ENCODE measurements around the gene ARHGAP6.
A peak's percentile ranks its signal among the peaks of the same experiment; 100 is the strongest.

ARHGAP6 gene, protein sequence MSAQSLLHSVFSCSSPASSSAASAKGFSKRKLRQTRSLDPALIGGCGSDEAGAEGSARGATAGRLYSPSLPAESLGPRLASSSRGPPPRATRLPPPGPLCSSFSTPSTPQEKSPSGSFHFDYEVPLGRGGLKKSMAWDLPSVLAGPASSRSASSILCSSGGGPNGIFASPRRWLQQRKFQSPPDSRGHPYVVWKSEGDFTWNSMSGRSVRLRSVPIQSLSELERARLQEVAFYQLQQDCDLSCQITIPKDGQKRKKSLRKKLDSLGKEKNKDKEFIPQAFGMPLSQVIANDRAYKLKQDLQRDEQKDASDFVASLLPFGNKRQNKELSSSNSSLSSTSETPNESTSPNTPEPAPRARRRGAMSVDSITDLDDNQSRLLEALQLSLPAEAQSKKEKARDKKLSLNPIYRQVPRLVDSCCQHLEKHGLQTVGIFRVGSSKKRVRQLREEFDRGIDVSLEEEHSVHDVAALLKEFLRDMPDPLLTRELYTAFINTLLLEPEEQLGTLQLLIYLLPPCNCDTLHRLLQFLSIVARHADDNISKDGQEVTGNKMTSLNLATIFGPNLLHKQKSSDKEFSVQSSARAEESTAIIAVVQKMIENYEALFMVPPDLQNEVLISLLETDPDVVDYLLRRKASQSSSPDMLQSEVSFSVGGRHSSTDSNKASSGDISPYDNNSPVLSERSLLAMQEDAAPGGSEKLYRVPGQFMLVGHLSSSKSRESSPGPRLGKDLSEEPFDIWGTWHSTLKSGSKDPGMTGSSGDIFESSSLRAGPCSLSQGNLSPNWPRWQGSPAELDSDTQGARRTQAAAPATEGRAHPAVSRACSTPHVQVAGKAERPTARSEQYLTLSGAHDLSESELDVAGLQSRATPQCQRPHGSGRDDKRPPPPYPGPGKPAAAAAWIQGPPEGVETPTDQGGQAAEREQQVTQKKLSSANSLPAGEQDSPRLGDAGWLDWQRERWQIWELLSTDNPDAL (N-terminal part only)

DNA sequence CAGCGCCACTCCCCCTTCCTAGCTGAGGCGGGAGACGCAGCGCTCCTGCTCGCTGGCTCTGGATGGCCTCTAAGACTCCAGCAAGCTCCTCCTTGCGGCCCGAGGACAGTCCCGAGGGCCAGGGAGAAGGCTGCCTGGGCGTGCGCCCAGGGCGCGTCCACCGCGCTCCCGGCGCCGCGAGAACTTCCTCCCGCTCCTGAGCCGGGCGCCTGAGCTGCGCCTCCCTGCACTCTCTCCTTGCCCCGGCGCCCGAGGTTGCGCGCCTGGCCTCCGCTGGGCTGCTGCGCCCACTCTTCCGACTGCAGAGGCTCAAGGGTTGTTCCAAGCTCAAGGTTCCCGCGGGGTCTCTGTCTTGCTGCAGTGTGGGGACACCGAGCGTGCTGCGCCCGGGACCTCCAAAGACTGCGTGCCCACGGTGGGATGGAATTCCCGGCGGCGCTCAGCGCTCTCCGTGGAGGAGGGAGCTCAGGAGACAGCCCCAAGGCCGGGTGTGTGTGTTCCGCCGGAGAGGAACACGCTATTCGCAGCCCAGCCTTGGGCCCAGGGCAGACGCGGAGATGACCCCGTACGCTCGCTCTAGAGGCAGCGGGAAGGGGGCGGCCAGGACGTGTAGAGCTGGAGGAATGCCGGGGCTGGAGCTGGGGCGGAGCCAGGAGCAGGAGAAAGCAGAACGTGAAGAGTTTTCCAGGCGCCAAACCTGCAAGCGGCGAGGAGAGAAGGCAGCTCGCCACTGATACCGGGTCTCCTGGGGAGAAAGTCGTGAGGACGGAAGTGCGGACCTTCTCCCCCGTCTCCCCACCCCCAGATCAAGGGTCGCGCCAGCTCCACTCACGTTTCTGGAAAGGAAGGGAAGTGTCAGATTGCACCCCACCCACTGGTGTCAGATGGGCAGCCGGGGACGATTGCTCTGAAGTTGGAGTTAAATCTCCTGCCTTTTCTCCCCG is at the start of gene ARHGAP6:
ARHGAP6 (minus strand) TSS at position 753 of the 944 bp plus-strand sequence. CDS start 1,092 bp downstream, outside the sequence.
- no peak for TF ChIP-seq GLIS3 (CRISPR knock-in tag; IDR thresholded peaks at IDR 0.05)
- TF ChIP-seq SNAI2 (CRISPR knock-in tag; IDR thresholded peaks at IDR 0.05), result no peak
- no peak for TF ChIP-seq BACH2 (CRISPR knock-in tag; IDR thresholded peaks at IDR 0.05; ENCODE audit: borderline replicate concordance)
- TF ChIP-seq CREB5 (CRISPR knock-in tag; IDR thresholded peaks at IDR 0.05; ENCODE audit: low read depth), result no peak
- ATAC-seq, result peak; percentile 69

GRCh38 chrX:11704725-11705495 is 39.2 kb upstream of the ARHGAP6 start:
- TF ChIP-seq ZC3H10 (CRISPR knock-in tag; IDR thresholded peaks at IDR 0.05) (no peak), CSRNP3 (CRISPR knock-in tag; IDR thresholded peaks at IDR 0.05) (no peak), OSR1 (CRISPR knock-in tag; IDR thresholded peaks at IDR 0.05) (no peak), CREB5 (CRISPR knock-in tag; IDR thresholded peaks at IDR 0.05; ENCODE audit: low read depth) (no peak), ZNF70 (CRISPR knock-in tag; IDR thresholded peaks at IDR 0.05) (no peak)
- TF ChIP-seq, protein P1, sequence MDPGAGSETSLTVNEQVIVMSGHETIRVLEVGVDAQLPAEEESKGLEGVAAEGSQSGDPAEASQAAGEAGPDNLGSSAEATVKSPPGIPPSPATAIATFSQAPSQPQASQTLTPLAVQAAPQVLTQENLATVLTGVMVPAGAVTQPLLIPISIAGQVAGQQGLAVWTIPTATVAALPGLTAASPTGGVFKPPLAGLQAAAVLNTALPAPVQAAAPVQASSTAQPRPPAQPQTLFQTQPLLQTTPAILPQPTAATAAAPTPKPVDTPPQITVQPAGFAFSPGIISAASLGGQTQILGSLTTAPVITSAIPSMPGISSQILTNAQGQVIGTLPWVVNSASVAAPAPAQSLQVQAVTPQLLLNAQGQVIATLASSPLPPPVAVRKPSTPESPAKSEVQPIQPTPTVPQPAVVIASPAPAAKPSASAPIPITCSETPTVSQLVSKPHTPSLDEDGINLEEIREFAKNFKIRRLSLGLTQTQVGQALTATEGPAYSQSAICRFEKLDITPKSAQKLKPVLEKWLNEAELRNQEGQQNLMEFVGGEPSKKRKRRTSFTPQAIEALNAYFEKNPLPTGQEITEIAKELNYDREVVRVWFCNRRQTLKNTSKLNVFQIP (CRISPR knock-in tag; IDR thresholded peaks at IDR 0.05; ENCODE audit: borderline replicate concordance, low read depth), result no peak
- no peak for ATAC-seq

DNA sequence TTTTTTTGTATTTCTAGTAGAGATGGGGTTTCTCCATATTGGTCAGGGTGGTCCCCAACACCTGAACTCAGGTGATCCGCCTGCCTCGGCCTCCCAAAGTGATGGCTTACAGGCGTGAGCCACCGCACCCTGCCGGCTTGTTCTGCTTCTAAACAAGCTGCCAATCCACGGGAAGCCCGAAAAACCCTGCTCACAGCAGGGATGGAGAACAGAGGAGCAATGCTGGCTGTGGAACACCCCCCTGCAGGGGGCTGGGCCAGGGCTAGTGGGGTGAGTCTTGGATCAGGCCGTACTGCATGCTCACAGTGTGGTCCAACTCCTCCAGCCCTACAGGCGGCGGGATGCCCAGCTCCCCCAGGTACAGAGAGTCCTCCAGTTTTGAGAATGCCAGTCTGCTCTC is 38.1 kb upstream of the ARHGAP6 start:
- TF ChIP-seq ESRRG (CRISPR knock-in tag; IDR thresholded peaks at IDR 0.05) (no peak), ARNTL (CRISPR knock-in tag; IDR thresholded peaks at IDR 0.05; ENCODE audit: borderline replicate concordance, low read depth) (no peak), OSR1 (CRISPR knock-in tag; IDR thresholded peaks at IDR 0.05) (no peak), TCF4 (CRISPR knock-in tag; IDR thresholded peaks at IDR 0.05; ENCODE audit: borderline replicate concordance) (no peak), ZNF565 (CRISPR knock-in tag; conservative IDR thresholded peaks at IDR 0.05; ENCODE audit: low read depth) (no peak), BACH2 (CRISPR knock-in tag; IDR thresholded peaks at IDR 0.05; ENCODE audit: borderline replicate concordance) (no peak), SNAI2 (CRISPR knock-in tag; IDR thresholded peaks at IDR 0.05) (no peak), ZNF70 (CRISPR knock-in tag; IDR thresholded peaks at IDR 0.05) (no peak), ZNF8 (CRISPR knock-in tag; IDR thresholded peaks at IDR 0.05) (no peak)
- TF ChIP-seq, protein P1 (CRISPR knock-in tag; IDR thresholded peaks at IDR 0.05; ENCODE audit: borderline replicate concordance, low read depth), result no peak
- TF ChIP-seq, protein P2, sequence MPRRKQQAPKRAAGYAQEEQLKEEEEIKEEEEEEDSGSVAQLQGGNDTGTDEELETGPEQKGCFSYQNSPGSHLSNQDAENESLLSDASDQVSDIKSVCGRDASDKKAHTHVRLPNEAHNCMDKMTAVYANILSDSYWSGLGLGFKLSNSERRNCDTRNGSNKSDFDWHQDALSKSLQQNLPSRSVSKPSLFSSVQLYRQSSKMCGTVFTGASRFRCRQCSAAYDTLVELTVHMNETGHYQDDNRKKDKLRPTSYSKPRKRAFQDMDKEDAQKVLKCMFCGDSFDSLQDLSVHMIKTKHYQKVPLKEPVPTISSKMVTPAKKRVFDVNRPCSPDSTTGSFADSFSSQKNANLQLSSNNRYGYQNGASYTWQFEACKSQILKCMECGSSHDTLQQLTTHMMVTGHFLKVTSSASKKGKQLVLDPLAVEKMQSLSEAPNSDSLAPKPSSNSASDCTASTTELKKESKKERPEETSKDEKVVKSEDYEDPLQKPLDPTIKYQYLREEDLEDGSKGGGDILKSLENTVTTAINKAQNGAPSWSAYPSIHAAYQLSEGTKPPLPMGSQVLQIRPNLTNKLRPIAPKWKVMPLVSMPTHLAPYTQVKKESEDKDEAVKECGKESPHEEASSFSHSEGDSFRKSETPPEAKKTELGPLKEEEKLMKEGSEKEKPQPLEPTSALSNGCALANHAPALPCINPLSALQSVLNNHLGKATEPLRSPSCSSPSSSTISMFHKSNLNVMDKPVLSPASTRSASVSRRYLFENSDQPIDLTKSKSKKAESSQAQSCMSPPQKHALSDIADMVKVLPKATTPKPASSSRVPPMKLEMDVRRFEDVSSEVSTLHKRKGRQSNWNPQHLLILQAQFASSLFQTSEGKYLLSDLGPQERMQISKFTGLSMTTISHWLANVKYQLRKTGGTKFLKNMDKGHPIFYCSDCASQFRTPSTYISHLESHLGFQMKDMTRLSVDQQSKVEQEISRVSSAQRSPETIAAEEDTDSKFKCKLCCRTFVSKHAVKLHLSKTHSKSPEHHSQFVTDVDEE (CRISPR knock-in tag; IDR thresholded peaks at IDR 0.05), result no peak
- ATAC-seq, result no peak
